AG04450 (cell line): Measurements from ENCODE around the gene TNMD. TPM values are rescaled to one million over a fixed set of nuclear protein-coding genes. Genes with fewer than 3 reads are reported as not detected.
A peak's percentile ranks its signal among the peaks of the same experiment; 100 is the strongest.

ENCODE experiments used
- CTCF ChIA-PET: fragments of 300-600, 350-600 bp; formaldehyde crosslinking; extraction: SDS; loops from one replicate; lab custom pipeline; 2022; ENCODE audit warnings: antibody characterized with exemption, inconsistent platforms; lab: Charles Lee
- POLR2A ChIA-PET: fragments of 350-600 bp; formaldehyde crosslinking; extraction: SDS; loops from one replicate; lab custom pipeline; 2021; ENCODE audit warnings: antibody characterized with exemption, inconsistent platforms; lab: Yijun Ruan, JAX
- DNase-seq: peaks from one replicate; pipeline ENCODE4 v3.0.0-alpha.2; 2011; ENCODE audit warnings: low read depth, low spot score
- H3K27ac ChIP-seq: one replicate; pipeline ENCODE4 v1.5.1; 2012; ENCODE audit warnings: low read depth, low read length, control low read depth
- H3K27me3 ChIP-seq: one replicate; pipeline ENCODE4 v1.6.0; 2012; ENCODE audit warnings: low read length; ENCODE audit not compliant: control insufficient read depth, insufficient read depth
- H3K4me3 ChIP-seq: 2 replicates; pipeline ENCODE4 v1.5.1; 2011; ENCODE audit warnings: mild to moderate bottlenecking, low read depth, low read length, control low read depth
- H3K9me3 ChIP-seq: 2 replicates; pipeline ENCODE4 v1.5.1; 2012; ENCODE audit warnings: low read length; ENCODE audit not compliant: control insufficient read depth, insufficient read depth
- CTCF ChIP-seq: IDR thresholded peaks from 2 replicates; pipeline ENCODE4 v1.5.1; 2011; ENCODE audit warnings: low read depth, low read length, control low read depth, inconsistent platforms
- polyA plus RNA-seq: library from polyadenylated mRNA; depleted of rRNA; stranded (reverse); fragments of >200 nt; gene quantifications from 2 replicates; pipeline ENCODE4 v1.2.3, GENCODE V29; 2011

TNMD gene
- polyA plus RNA-seq, 1 experiment = not detected

GRCh38 chrX:100600758-100601157 lies 16.0 kb downstream of the TNMD start:
- ChIA-PET POLR2A (no interaction called here), CTCF (no interaction called here)
- Histone ChIP-seq H3K27me3 (peaks cover 4% of the 10 kb centered on the region), H3K27ac (no peak overlapping the region), H3K4me3 (no peak overlapping the region), H3K9me3 (no peaks in the 10 kb centered on the region)
- DNase-seq = no peak
- no peak for TF ChIP-seq CTCF

- ChIA-PET POLR2A (no interaction called here), CTCF (interaction anchor here (1.9 kb wide), 1 partner anchor 8 kb away, joined by 6 read pairs; no protein-coding TSS in a partner anchor)
- Histone ChIP-seq H3K27me3 (no peaks in the 10 kb centered on the region), H3K9me3 (no peaks in the 10 kb centered on the region), H3K4me3 (no peak overlapping the region), H3K27ac (no peak overlapping the region)
- DNase-seq = no peak
- no peak for TF ChIP-seq CTCF
Observed at GRCh38 chrX:100606753-100607152, 22.0 kb downstream of the TNMD start.

- POLR2A ChIA-PET = no interaction called here
- Histone ChIP-seq H3K27me3 (peaks cover 2% of the 10 kb centered on the region), H3K4me3 (no peak overlapping the region), H3K9me3 (no peaks in the 10 kb centered on the region), H3K27ac (no peak overlapping the region)
- DNase-seq = no peak
- TF ChIP-seq CTCF = no peak
- CTCF ChIA-PET = interaction anchor here (0.5 to 1.3 kb wide), 3 partner anchors 27 to 145 kb away, joined by 3 to 9 read pairs (median 3); partner anchors contain the start of gene TSPAN6
Observed at GRCh38 chrX:100609591-100609990, 24.9 kb downstream of the TNMD start.

GRCh38 chrX:100611951-100612350 lies 27.2 kb downstream of the TNMD start:
- CTCF ChIA-PET = interaction anchor here (1.3 kb wide), 1 partner anchor 157 kb away, joined by 3 read pairs; no protein-coding TSS in a partner anchor
- H3K4me3 ChIP-seq = no peak overlapping the region

GRCh38 chrX:100615005-100615404 lies 30.3 kb downstream of the TNMD start:
- peak; percentile 10 for DNase-seq
- peaks cover 2% of the 10 kb centered on the region for H3K27me3 ChIP-seq
- no peaks in the 10 kb centered on the region for H3K9me3 ChIP-seq
- H3K27ac ChIP-seq = no peak overlapping the region
- H3K4me3 ChIP-seq = no peak overlapping the region
- TF ChIP-seq CTCF = peak; percentile 69
- ChIA-PET CTCF (interaction anchor here (0.5 to 3.8 kb wide), 22 partner anchors 9 to 168 kb away, joined by 3 to 28 read pairs (median 5); partner anchors contain the start of genes SRPX2 and TSPAN6), POLR2A (interaction anchor here (1.1 kb wide), 1 partner anchor 34 kb away, joined by 5 read pairs; no protein-coding TSS in a partner anchor)

More at GRCh38 chrX:100611951-100612350, 27.2 kb downstream of the TNMD start:
- H3K27ac ChIP-seq = no peak overlapping the region
- H3K9me3 ChIP-seq = no peaks in the 10 kb centered on the region
- POLR2A ChIA-PET = no interaction called here
- DNase-seq = no peak
- H3K27me3 ChIP-seq = peaks cover 2% of the 10 kb centered on the region
- TF ChIP-seq CTCF = no peak
